HG02938 (cell line): ENCODE measurements around the gene SERPINB10.
A peak's percentile ranks its signal among the peaks of the same experiment; 100 is the strongest.
"Not testable (repeated sequence)": the region's sequence is repeated elsewhere in the genome, so short reads cannot be mapped to it uniquely, and the experiment has no call there.

Experiments used
- ATAC-seq: cut with Tn5 transposase; IDR thresholded peaks from one replicate; pipeline ENCODE4 v1.9.1; 2021; ENCODE audit warnings: mild to moderate bottlenecking, moderate library complexity; ENCODE audit not compliant: unreplicated experiment

The SERPINB10 gene

GRCh38 chr18:63940008-63940407 is 32.2 kb downstream of the SERPINB10 start:
- no peak for ATAC-seq

- ATAC-seq, result not testable (repeated sequence)
Measured at GRCh38 chr18:63940543-63941050, 32.8 kb downstream of the SERPINB10 start.

- no peak for ATAC-seq
Measured at GRCh38 chr18:63947051-63947790, 39.5 kb downstream of the SERPINB10 start.

DNA sequence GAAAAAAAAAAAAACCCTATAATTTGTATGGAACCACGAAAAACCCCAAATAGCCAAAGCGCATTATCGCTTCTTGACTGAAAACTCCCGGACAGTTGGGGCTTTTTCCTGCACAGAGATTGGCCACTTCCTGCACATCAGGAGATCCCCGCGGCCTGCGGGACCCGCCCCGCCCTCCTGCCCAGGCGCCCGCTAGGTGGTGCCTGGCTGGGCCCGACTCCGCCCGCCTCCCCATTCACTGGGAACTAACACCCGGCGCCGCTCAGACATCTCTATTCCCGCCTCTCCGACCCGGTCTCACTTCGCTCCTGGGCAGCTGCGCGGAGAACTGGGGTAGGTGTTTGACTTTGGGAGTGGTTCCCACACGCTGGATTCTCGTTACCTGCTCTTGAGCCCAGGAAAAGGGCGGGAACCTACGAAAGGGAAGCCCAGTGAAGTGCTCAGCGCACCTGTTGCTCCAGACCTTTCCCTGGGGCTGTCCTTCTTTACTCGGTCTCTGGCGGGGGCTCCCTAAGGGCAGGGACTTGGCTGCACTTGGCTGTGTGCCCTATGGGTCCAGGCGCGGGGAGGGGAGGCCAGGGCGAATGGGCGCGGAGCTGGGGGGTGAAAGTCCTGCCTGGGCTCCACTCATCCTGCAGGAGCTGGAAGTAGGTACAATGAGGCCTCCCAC is 41.4 kb downstream of the SERPINB10 start, which contains the start of gene HMSD:
TSS of gene HMSD (plus strand) at position 234 of the 670 bp plus-strand sequence. CDS start 4,155 bp downstream, outside the sequence.
- ATAC-seq, result peak; percentile 73

- ATAC-seq, result peak; percentile 58
Measured at GRCh38 chr18:63951302-63951705, 43.5 kb downstream of the SERPINB10 start.

GRCh38 chr18:63953811-63954210 is 46.1 kb downstream of the SERPINB10 start:
- no peak for ATAC-seq

- ATAC-seq, result no peak
Measured at GRCh38 chr18:63956755-63957154, 49.0 kb downstream of the SERPINB10 start.

- ATAC-seq, result no peak
Measured at GRCh38 chr18:63960891-63961290, 53.1 kb downstream of the SERPINB10 start.

GRCh38 chr18:63961435-63961980 is 53.8 kb downstream of the SERPINB10 start:
- no peak for ATAC-seq

DNA sequence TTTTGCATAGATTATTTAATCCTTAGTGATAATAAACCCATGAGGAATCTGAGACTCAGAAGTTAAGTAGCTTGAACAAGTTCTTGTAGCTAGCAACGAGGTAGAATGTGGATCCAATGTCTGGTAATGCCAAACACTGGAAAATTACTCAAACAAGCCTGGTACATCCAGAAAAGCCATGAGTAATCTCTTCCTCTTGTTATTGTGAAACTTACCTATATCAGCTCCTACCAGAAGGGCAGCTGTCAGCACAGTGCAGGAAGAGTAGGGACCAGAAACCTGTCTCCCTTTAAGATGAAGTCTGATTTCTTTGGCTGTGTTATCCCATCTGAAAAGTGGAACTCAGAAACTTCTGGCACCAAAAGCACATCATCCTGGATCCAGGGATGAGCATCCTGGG is 54.4 kb downstream of the SERPINB10 start:
- no peak for ATAC-seq

GRCh38 chr18:63963615-63964256 is 56.0 kb downstream of the SERPINB10 start:
- ATAC-seq, result peak; percentile 89

- no peak for ATAC-seq
Measured at GRCh38 chr18:63964908-63965307, 57.1 kb downstream of the SERPINB10 start.

DNA sequence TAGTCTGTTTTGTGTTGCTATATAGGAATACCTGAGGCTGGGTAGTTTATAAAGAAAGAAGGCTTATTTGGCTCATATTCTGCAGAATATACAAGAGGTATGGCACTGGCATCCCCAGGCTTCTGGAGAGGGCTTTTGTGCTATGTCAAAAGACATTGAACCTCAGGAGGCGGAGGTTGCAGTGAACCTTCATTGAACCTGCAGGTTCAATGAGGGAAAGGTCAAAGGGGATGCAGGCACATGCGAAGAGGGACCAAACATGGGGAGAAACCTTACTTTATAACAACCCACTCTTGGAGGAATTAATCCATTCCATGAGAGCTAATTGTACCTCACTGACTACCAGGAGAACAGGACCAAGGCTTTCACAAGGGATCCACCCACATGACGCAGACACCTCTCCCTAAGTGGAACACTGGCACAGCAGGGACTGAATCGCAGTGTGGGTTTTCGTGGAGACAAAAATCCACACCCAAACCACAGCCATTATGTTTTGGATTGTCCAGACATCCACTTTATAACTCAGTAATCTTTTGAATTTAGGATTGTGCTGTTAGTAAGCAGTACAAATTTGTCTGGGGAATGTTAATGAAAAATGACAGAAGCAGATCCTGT is 58.1 kb downstream of the SERPINB10 start:
- no peak for ATAC-seq

DNA sequence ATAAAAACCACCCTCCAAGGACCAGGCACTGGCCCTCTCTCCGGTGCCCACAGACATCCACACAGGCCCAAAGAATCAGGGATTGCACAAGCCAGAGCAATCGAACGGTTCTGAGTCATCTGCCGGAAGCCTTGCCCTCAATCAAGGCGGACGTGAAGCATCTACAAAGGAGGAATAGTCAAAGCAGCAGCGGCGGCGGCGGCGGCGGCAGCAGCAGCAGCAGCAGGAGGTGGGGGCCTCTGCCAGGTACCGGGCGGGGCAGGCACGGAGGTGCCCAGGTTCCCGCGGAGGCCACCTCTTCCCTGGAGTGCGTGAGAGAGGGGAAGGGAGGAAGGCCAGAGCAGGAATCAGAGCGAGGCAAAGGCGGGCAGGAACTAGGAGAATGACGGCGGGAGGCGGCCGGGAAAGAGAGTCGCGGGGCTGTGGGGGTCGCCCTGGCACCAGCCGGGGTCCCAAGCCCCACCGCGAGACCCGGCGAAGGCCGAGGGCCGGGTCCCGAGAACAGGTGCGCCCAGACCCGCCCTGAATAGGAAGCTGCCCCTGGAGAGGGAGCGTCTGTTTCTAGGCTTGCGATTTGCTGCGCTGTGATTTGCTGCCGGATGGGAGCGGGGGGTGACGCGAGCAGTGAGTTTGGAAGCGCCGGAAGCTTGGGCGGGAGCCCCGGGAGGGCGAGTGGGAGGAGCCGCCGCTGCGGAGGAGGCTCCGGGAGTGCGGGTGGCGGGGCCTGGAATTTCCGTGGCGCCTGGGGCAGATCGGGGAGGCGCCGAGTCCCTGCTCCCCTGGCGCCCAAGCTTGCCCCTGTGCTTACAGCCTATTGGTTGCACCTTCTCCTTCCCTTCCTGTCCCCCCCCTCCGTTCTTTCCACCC is 62.4 kb downstream of the SERPINB10 start, which contains the start of gene SERPINB8:
TSS of gene SERPINB8 (plus strand) at position 140 of the 867 bp plus-strand sequence. CDS start 8,228 bp downstream, outside the sequence.
- peak; percentile 87 for ATAC-seq

GRCh38 chr18:63970809-63971205 is 63.0 kb downstream of the SERPINB10 start:
- ATAC-seq, result no peak

DNA sequence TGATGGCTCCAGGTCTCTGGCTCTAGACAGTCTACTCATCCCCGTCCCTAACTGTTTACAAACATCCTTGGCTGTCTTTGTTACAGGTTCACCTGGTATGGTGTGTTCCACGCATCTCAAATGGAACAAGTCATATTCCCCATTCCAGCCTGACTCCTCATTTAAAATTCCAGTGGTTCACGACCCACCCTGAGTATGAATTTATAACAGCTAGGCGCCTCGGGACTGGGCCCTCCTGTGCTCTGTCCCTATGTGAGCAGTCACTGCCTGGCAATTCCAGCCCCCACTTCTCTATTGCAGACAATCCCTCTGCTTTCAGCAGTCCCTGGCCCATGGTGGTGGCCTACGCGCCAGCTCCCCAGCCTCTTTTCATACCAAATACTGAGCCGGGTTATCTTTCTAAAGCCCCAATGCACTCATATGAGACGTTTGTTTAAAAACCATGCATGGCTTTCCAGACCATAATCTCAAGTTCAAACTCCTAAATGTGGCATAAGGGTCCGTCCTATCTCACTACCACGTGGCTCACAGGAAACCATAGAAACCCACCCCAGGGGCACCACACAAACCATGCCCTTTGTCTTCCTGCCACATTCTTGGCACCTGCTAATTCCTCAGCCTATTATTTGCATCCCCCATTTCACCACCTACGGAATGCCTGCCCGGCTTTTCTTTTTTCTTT is 63.7 kb downstream of the SERPINB10 start:
- no peak for ATAC-seq

- ATAC-seq, result no peak
Measured at GRCh38 chr18:63972002-63972376, 64.2 kb downstream of the SERPINB10 start.

- no peak for ATAC-seq
Measured at GRCh38 chr18:63974991-63975390, 67.2 kb downstream of the SERPINB10 start.

DNA sequence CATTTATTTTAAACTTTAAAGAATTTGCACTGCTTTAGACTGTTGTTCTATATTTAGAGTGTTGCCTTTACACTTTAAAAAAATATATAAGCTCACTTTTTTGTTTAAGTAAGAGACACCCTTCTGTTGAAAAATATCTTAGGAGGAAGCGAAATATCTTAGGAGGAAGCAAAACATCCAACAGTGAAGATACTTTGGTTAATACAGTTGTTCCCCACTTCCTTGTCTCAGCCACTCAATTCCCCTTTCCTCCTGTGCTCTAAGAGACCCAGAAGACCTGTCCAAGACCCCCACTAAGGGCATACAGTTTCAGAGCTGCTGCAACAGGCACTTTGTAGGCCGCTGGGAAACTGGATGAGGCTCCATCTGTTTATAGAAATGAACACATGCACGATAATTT is 67.9 kb downstream of the SERPINB10 start:
- ATAC-seq, result no peak
